ENCODE measurements around the gene UGT2B7.
"Not testable (repeated sequence)": the region's sequence is repeated elsewhere in the genome, so short reads cannot be mapped to it uniquely, and the experiment has no call there.

The UGT2B7 gene

DNA sequence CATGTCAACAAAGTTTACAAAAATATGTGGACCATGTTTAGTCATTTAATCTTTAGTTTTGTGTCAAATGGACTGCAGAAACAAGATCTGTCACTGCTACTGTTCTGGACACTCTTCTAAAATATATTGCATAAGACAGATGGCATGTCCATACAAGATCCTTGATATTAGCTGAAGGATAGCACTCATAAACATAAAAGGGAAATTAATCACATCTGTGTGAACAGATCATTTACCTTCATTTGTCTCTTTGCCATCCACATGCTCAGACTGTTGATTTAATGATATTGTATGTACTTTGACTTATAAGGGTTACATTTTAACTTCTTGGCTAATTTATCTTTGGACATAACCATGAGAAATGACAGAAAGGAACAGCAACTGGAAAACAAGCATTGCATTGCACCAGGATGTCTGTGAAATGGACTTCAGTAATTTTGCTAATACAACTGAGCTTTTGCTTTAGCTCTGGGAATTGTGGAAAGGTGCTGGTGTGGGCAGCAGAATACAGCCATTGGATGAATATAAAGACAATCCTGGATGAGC lies at the start of gene UGT2B7:
Gene UGT2B7, plus strand, starts transcription at position 364 of the 546 bp plus-strand sequence. Its CDS starts 47 bp downstream, at position 411.
- no peak for DNase-seq

DNA sequence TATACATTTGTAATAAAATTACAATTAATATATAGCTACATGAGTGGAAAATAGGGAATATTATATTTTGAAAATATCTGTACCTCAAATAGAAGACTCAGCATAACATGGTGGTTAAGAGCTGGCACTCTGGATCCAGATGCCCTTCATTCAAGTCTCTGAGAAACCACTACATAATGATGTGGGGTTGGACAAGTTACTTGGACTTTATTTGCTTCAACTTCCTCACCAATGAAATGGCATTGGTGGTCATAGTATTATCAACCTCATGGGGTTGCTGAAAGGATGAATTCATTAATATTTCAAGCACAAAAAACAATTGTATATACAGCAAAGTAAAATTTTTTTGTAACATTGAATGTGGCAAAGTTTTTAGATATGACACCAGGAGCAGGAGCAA lies 46.4 kb upstream of the UGT2B7 start:
- DNase-seq: no peak

DNA sequence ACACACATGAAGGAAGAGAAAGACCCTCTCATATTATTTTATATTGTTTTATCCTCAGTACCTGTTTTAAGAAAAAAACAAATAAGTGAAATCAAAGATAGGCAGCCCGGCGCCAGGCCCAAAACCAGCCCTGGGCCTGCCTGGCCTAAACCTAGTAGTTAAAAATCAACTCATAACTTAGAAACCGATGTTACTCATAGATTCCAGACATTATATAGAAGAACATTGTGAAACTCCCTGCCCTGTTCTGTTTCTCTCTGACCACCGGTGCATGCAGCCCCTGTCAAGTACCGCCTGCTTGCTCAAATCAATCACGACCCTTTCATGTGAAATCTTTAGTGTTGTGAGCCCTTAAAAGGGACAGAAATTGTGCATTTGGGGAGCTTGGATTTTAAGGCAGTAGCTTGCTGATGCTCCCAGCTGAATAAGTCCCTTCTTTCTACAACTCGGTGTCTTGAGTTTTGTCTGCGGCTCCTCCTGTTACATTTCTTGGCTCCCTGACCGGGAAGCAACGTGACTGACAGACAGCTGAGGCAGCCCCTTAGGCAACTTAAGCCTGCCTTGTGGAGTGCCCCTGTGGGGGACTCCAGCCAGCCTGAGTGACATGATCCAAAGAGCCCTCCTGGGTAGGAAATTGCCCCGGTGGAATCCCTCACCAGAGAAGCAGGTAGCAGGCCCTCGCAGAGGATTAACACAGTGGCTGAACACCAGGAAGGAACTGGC lies 45.3 kb upstream of the UGT2B7 start:
- DNase-seq: not testable (repeated sequence)

DNA sequence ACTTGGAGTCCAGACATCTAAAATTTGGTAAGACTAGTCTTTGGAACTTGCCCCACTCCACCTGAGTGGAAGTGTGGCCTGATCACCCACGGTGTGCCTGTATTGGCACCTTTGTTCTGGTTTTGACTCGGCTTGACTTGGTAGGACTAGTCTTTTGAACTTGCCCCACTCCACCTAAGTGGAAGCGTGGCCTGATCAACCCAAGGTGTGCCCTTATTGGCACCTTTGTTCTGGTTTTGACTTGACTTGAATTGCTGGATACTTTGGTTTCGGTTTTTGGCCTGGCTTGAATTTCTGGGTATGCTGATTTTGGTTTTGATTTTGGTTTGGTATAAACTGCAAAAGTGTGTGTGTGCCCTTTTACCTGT lies 44.7 kb upstream of the UGT2B7 start:
- DNase-seq: no peak

DNA sequence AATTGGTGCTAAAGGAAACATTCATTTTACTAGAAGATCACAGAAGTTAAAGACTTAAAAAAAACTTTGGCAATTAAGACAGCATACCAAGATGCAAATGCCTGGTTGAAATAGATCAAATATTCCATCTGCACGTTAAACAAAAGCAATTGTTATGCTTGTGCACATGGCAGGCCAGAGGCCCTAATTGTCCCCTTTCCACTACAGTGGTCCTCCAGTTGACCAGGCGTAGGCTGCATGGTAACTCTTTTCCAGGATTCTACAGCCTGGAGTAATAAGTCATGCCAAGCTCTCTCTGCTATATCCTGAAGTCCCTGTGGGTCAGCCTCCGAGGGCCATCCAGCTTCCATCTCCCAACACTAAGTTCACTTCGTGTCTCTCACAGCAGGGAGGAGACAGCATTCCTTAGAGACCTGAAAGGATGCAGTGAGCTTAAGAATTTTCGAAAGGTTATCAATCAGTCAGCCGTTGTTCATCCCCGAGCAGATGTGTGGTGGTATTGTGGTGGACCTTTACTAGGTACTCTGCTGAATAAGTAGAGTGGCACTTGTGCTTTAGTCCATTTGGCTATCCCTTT lies 42.9 kb upstream of the UGT2B7 start:
- not testable (repeated sequence) for DNase-seq

DNA sequence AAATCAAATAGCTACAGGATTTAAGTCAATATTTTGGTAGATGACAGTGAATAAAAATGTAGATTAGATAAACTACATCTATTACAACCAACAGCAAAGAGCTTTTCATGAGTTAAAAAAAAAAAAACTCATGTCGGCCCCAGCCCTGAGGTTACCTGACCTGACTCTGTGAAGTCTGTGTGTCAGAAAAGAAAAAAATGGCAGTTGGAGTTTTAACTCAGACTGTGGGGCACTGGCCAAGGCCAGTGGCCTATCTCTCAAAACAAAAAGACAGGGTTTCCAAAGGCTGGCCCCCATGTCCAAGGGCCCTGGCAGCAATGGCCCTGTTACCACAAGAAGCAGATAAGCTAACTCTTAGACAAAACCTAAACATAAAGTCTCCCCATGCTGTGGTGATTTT lies 42.2 kb upstream of the UGT2B7 start:
- not testable (repeated sequence) for DNase-seq

DNA sequence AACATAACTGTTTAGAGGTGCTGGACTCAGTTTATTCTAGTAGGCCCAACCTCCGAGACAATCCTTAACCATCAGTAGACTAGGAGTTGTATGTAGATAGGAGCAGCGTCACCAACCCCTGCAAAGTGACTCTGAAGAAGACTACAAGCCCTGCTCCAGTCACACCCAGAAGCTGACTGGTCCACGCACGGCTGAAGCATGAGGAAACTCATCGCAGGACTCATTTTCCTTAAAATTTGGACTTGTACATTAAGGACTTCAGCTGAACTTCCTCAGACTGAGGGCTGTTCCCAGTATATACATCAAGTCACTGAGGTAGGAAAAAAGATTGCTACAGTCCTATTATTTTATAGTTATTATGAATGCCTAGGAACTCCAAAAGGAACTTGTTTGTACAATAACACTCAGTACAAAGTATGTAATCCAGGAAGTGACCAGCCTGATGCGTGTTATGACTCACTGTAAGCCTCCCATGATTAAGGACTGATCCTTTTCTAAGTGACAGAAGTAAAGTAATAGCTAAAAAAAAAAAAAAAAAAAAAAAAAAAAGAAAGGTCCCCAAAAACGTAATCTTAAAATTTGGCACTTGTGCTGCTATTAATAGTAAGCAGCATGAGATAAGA lies 41.6 kb upstream of the UGT2B7 start:
- peak; percentile 61 for DNase-seq

DNA sequence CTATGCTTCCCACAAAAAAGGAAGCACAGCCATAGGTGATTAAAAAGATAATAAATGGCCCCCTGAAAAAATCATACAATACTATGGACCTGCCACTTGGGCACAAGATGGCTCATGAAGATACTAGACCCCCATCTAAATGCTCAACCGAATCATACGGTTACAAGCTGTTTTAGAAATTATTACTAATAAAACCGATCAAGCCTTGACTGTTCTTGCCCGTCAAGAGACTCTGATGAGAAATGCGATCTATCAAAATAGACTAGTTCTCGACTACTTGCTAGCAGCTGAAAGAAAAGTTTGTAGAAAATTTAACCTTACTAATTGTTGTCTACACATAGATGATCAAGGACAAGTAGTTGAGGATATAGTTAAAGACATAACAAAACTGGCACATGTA lies 40.1 kb upstream of the UGT2B7 start:
- no peak for DNase-seq

DNA sequence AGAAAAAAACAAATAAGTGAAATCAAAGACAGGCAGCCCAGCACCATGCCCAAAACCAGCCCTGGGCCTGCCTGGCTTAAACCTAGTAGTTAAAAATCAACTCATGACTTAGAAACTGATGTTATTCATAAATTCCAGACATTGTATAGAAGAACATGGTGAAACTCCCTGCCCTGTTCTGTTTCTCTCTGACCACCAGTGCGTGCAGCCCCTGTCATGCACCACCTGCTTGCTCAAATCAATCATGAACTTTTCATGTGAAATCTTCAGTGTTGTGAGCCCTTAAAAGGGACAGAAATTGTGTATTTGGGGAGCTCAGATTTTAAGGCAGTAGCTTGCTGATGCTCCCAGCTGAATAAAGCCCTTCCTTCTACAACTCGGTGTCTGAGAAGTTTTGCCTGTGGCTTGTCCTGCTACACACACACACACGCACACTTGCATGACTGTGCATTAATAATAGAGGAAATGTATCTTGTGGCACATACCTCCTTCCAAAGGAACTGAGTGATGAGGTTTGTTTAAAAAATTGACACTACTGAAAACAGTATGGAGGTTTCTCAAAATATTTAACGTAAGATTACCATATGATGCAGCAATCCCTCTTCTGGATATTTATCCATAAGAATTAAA lies 39.2 kb upstream of the UGT2B7 start:
- DNase-seq: no peak

DNA sequence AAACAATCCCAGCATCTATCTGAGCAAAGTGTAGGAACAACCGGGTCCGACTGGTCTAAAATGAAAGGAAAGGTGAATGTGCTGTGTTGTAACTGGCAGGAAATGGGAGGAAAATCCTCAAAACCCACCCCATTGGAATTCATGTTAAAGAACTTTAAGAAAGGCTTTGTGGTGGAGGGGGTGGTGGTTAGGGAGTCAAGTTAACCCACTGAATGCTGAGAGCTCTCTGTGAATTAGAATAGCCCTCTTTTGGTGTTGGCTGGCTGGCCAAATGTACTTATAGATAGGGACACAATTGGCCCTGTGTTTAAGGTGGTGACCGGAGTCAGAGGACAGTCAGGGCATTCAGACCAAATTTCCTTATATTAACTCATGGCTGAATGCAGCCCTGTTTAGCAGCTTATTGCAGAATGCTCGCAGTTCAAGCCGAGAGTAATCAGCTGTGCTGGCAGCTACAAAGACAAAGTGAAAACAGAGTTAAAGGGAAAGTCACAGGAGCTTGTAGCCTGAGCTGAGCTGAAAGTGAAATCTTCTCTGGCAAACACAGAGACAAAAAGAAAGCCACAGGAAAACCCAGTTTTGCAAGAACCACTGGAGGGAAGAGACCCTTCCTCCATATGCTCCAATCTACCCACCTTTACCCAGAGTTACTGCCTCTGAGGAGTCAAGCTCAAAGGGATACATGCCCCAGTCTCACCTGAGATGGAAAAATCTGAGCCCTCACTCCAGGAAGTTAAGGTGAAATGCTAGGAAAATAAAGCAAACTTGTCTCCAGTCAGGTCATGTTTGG lies 38.5 kb upstream of the UGT2B7 start:
- DNase-seq: no peak

DNA sequence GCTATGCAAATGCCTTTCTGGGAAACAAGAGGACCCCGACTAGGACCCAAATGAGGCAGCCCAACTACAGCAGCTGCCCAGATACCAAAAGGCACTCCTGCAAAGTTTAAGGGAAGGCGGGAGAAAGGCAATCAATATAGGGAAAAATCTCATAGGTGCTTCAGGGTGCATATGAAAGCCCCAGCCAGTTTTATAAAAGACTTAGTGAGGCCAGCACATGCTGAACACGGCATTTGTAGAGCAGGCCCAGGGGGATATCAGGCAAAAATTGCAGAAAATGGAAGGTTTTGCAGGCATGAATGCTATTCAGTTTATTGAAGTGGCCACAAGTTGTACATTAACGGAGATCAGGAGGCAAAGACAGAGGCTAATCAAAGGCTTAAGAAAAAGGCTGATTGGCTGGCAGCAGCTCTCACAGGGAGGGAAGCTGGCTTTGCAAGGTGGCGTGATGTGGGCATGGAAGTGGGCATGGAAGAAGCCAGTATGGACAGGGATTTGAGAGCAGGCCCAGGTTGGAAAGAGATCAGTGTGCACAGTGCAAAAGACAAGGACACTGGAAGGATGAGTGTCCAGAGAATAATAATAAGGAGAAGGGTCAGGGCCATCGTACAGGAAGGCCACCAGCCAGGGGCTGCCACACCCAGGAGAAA lies 37.7 kb upstream of the UGT2B7 start:
- DNase-seq: no peak

DNA sequence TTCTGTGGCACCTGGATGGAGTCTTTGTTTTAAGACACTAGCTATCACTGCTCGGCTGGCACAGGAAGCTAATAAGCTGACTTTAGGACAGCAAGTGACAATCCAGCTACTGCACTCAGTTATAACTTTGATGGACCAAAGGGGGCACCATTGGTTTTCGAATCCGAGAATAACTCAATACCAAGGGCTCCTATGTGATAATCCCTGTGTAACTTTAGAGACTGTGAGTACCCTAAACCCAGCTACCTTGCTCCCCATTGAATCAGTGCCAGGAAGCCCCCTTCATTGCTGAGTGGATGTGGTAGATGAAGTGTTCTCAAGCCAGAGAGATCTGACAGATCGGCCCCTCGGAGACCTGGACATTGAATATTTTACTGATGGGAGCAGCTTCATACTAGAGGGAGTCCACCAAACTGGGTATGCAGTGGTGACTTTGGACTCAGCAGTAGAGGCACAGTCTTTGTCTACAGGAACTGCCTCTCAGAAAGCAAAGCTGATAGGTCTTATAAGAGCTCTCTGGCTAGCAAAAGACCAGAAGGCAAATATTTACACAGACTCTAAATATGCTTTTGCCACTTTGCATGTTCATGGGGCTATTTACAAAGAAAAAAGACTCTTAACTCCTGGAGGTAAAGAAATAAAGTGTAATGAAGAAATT lies 35.5 kb upstream of the UGT2B7 start:
- no peak for DNase-seq

DNA sequence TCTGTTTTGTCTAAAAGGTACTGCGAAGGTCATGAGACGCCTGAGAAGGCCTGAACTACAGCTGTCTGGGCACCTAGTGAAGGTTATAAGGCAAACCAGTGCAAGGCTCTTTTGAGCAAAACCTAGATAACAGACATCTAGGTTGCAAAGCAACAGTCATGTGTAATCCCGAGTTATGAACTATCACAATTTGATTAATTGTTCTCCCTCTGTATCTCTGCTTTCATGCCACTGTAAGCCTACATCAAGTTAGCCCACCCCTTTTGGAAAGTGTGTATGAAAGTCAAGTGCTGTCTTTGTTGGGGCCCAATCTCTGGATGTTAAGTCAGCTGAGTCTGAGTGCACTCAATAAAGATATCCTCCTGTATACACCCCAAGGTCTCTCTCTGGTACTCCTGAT lies 31.9 kb upstream of the UGT2B7 start:
- DNase-seq: no peak

DNA sequence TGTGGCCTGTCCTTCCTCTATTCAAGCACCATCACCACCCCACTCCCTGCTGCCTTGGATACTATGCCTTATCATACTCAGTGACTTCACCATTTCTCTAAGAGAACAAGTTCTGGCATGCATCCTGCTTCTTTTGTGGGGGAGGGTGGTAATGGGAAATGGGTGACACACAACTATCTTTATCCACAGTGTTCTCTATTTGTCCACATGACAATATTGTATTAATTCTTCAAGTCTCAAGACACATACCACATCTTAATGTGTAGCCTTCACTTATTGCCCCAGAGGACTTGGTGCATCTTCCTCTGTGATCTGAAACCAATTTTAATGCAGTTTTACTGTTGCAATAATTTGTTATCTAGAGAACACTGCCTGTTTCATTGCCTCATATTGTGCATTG lies 29.3 kb upstream of the UGT2B7 start:
- no peak for DNase-seq

DNA sequence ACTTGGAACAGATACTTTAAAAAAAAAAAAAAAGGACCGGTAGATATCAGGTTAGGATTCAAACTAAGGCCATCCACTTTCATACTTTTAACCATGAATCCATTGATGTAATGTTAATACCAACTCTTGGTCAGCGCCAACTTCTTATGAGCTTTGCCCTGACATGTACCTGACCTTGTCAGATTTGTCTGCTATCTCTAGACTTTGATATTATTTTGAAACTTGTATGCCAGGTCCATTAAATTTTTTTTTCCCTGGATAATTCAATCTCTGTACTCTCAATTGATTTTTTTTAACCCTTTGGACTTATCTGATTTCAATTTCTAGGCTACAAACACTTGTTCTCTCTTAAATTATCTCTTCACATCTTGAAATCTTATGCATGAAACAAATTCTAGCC lies 27.2 kb upstream of the UGT2B7 start:
- no peak for DNase-seq

DNA sequence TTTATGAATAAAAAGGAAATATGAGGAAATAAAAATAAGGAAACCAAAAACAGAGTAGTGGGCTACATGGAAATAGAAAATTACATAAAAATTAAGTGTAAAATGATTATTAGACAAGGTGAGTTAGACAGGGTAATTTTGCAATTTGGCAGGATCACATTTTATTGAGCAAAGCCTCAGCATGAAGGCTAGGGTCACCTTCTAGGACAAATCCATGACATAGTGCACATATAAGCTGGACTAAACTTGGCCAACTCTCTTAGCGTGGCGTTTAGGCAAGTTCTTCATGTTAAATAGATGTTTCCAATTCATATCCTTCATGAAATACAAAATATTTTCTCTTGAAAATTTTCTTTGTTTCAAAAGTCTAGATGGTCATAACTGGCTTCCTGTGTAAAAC lies 25.7 kb upstream of the UGT2B7 start:
- no peak for DNase-seq

DNA sequence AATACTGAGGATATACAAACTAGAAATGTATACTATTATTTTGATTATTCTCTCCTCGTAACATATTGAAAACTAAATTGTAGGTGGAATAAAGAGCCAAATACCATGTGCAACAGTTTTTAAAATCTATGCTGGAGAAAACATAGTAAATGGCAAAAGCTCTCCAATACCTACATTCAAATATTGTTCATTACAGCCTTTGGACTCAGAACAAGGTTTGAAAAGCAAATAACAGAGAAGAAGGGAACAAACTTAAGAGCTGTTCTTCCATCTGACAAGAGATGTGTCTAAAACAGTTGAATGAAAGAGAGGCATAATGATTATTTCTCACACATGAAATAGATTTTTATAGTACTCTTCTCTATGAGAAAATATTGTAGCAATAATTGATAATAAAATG lies 25.0 kb upstream of the UGT2B7 start:
- no peak for DNase-seq

DNA sequence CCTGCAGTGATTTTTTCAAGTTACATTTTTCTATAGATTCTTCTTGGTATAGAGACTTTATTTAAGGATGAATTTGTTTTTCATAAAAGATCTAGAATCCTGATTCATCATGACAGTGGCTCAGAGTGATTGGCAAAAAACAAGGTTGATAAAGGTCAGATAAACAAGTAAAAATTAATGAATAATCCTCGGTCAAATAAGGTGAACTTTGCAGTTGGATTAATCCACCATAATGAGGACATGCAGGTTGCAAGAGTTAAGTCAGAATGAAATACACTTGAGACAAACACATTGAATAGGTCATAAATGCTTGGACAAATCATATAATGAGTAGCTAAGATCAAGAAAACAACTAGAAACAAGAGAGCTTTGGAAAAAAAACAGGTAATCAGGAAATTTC lies 22.9 kb upstream of the UGT2B7 start:
- DNase-seq: no peak

DNA sequence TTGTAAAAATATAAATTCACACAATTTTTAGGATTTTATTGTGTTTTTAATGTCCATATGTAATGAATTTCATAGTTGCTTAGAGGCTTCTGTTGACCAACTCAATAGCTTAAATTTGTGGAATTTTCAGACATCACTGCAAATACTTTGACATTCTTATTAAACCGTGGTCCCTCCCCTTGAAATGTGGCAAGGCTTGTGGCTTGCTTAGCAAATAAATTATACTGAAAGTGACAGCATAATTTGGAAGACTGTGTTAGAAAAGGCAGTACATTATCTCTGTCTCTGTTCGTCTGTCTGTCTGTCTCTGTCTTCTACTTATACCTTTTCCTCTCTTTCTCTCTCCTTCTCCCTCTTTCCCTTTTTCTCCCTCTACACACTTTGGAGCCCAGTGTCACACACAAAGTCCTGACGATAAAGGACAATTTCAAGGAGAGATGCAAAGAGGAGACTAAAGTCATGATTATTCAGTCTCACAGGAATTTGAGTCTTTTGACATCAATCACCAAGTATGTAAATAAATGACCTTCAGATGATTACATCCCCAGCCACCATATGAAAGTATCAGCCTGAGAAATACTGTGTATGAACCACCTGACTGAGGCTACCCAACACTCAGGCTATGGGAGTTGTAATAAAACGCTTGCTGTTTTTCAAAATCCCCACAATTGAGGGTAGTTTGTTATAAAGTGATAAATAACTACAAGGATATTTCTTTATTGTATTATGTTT lies 21.0 kb upstream of the UGT2B7 start:
- no peak for DNase-seq

DNA sequence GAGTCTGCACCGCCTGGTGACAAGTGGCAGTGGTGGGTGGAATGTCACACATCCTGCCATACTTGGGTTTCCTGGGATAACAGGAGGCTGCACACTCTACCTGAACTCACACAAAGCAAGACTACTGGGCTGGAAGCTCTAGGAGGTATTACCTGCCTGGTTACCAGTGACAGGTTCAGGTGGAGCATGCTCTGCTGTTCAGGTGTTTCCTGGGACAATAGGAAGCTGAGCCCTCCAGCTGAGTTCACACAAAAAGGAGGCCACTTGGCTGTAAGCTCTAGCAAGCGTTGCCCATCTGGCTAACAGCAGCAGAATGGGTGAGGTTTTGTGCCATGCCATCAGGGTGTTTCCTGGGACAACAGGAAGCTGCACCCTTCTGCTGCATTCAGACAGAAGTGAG lies 17.4 kb upstream of the UGT2B7 start:
- no peak for DNase-seq

DNA sequence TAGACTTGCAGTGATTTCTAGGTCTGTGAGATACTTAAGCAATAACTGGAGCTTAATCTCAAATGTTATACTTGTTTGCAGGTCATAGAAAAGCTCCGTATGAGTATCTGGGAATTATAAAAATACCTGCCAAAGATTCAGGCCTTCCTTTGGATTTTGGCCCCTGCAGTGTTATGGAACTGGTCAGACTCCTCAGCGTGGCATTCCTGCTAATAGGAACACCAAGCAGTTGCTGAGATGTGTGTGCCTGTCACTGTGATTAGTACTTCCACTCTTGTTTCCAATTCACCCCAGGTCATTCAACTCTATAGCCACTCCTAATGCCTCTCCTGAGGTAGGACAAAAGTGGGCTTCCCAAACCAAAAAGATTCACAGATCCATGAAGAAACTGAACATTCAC lies 7.8 kb upstream of the UGT2B7 start:
- DNase-seq: no peak

Measured in fibroblast of skin of right quadriceps (primary cell).